Body of pancreas (tissue), 4 donors: ENCODE measurements around the gene HIPK1.

Source experiments
- CTCF ChIP-seq, 7 experiments: fragments of 450-650 bp in 4 of 7; fragments of 200-600 bp in 3 of 7; sonication (generic) in 3 of 7; IDR thresholded peaks; one replicate each; pipeline ENCODE4 v1.5.1; 2016 to 2019; ENCODE audit warnings: antibody characterized with exemption in 7 of 7
- POLR2A ChIP-seq, 3 donors: fragments of 450-650 bp; IDR thresholded peaks; one replicate each; pipeline ENCODE4 v1.6.1; 2016; ENCODE audit warnings: antibody characterized with exemption in 3 of 3, mild to moderate bottlenecking in 2 of 3

- TF ChIP-seq CTCF (IDR thresholded peaks at IDR 0.05) (no peak), POLR2A (IDR thresholded peaks at IDR 0.05) (no peak)
Measured at GRCh38 chr1:113930499-113931161, 1.5 kb downstream of the HIPK1 start.
